Activated CD8-positive, alpha-beta T cell treated with anti-CD3 and anti-CD28 coated beads for 36 hours (primary cell): ENCODE measurements around the gene PLAC9. TPM values are rescaled to one million over a fixed set of nuclear protein-coding genes. Genes with fewer than 3 reads are reported as not detected.
"Not testable (repeated sequence)": the region's sequence is repeated elsewhere in the genome, so short reads cannot be mapped to it uniquely, and the experiment has no call there.

Experiments
- ATAC-seq: fragments of 200-7000 bp; cut with Tn5 transposase; one replicate; pipeline ENCODE4 v1.10.0; 2021; ENCODE audit warnings: mild to moderate bottlenecking, moderate library complexity
- CTCF ChIA-PET: fragments of 350-600 bp; sonication (Branson Sonifier 250); formaldehyde crosslinking; loops from one replicate; lab custom pipeline; 2021; ENCODE audit warnings: antibody characterized with exemption; lab: Charles Lee
- POLR2A ChIA-PET: fragments of 350-600 bp; sonication (Branson Sonifier 250); formaldehyde crosslinking; loops from one replicate; lab custom pipeline; 2021; ENCODE audit warnings: antibody characterized with exemption; lab: Charles Lee
- DNase-seq: peaks from one replicate; pipeline ENCODE4 v3.0.0-alpha.2; 2020
- H3K27ac Mint-ChIP-seq: one replicate; pipeline ENCODE4 v1.8.0; 2021; ENCODE audit warnings: mild to moderate bottlenecking, mixed read lengths
- H3K27me3 Mint-ChIP-seq: one replicate; pipeline ENCODE4 v1.8.0; 2021; ENCODE audit warnings: mixed read lengths
- H3K36me3 Mint-ChIP-seq: one replicate; pipeline ENCODE4 v1.8.0; 2021; ENCODE audit warnings: low read depth, mixed read lengths
- H3K4me1 Mint-ChIP-seq: one replicate; pipeline ENCODE4 v1.8.0; 2021; ENCODE audit warnings: low read depth, mixed read lengths
- H3K4me3 Mint-ChIP-seq: one replicate; pipeline ENCODE4 v1.8.0; 2021; ENCODE audit warnings: mild to moderate bottlenecking, moderate library complexity, mixed read lengths
- H3K9me3 Mint-ChIP-seq: one replicate; pipeline ENCODE4 v1.8.0; 2021; ENCODE audit warnings: mixed read lengths
- intact Hi-C: fragments of 100-400 bp; cut with micrococcal nuclease; formaldehyde crosslinking; loops from one replicate; pipeline ENCODE4 v1.10.0; 2022
- total RNA-seq, 2 experiments: library from RNA; stranded (reverse); gene quantifications; one replicate each; pipeline ENCODE4 v1.2.3, GENCODE V29; 2021
- TF ChIP-seq, protein P1 (sequence below): fragments of 200-600 bp; IDR thresholded peaks from one replicate; pipeline ENCODE4 v1.8.0; 2022; ENCODE audit warnings: antibody characterized with exemption, mild to moderate bottlenecking

The PLAC9 gene
- total RNA-seq, 2 experiments from 2014 or later = not detected

DNA sequence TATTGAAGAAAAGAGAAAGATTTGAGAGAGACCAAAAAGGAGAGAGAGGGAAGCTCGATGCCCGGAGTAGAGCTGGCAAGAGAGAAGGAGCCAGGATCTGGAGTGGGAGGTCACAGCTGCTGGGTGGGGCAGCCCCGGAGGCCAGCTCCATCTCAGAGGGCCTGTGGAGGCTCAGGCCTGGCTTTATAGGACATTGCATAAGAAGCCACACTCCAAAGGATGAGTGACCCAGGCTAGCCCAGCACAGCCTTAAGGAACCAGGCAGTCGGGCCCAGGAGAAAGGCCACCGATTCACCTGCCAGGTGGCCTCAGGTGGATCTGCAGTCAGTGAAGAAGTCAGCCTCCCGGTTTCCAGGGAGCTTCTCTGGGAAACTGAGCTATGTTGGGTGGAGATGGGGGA lies 676 bp downstream of the PLAC9 start:
- TF ChIP-seq, protein P1, sequence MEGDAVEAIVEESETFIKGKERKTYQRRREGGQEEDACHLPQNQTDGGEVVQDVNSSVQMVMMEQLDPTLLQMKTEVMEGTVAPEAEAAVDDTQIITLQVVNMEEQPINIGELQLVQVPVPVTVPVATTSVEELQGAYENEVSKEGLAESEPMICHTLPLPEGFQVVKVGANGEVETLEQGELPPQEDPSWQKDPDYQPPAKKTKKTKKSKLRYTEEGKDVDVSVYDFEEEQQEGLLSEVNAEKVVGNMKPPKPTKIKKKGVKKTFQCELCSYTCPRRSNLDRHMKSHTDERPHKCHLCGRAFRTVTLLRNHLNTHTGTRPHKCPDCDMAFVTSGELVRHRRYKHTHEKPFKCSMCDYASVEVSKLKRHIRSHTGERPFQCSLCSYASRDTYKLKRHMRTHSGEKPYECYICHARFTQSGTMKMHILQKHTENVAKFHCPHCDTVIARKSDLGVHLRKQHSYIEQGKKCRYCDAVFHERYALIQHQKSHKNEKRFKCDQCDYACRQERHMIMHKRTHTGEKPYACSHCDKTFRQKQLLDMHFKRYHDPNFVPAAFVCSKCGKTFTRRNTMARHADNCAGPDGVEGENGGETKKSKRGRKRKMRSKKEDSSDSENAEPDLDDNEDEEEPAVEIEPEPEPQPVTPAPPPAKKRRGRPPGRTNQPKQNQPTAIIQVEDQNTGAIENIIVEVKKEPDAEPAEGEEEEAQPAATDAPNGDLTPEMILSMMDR = no peak
- intact Hi-C loops = loop anchor here (10.0 kb wide), 1 partner anchor 78 kb away; no protein-coding TSS in a partner anchor
- Mint-ChIP-seq H3K4me3 (no peak overlapping the region), H3K27ac (no peak overlapping the region), H3K36me3 (no peaks in the 10 kb centered on the region), H3K27me3 (peaks cover 22% of the 10 kb centered on the region), H3K4me1 (peaks cover 2% of the 10 kb centered on the region), H3K9me3 (no peaks in the 10 kb centered on the region)
- POLR2A ChIA-PET = interaction anchor here (0.6 to 1.1 kb wide), 2 partner anchors 10 to 15 kb away, joined by 3 read pairs; no protein-coding TSS in a partner anchor
- ATAC-seq (no peak), DNase-seq (no peak)
- CTCF ChIA-PET = interaction anchor here (1.0 to 2.0 kb wide), 2 partner anchors 11 to 89 kb away, joined by 7 to 8 read pairs; no protein-coding TSS in a partner anchor

DNA sequence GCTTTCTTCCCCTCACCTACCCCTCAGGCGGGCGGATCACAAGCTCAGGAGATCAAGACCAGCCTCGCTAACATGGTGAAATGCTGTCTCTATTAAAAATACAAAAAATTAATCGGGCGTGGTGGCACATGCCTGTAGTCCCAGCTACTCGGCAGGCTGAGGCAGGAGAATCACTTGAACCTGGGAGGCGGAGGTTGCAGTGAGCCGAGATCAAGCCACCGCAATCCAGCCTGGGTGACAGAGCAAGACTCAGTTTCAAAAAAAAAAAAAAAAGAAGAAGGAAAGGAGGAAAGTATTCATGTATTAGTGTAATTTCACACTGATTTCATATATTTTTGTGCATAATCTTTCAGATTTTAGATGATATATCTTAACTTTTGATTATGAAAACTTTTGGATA lies 1.2 kb downstream of the PLAC9 start:
- not testable (repeated sequence) for DNase-seq, H3K4me1 Mint-ChIP-seq, H3K4me3 Mint-ChIP-seq, H3K36me3 Mint-ChIP-seq, H3K27ac Mint-ChIP-seq, ATAC-seq, H3K9me3 Mint-ChIP-seq
- CTCF ChIA-PET = interaction anchor here (1.0 to 2.0 kb wide), 2 partner anchors 10 to 88 kb away, joined by 7 to 8 read pairs; no protein-coding TSS in a partner anchor
- intact Hi-C loops = loop anchor here (10.0 kb wide), 1 partner anchor 79 kb away; no protein-coding TSS in a partner anchor
- POLR2A ChIA-PET = interaction anchor here (0.6 to 1.1 kb wide), 2 partner anchors 10 to 15 kb away, joined by 3 read pairs; no protein-coding TSS in a partner anchor
- H3K27me3 Mint-ChIP-seq = peaks cover 24% of the 10 kb centered on the region

DNA sequence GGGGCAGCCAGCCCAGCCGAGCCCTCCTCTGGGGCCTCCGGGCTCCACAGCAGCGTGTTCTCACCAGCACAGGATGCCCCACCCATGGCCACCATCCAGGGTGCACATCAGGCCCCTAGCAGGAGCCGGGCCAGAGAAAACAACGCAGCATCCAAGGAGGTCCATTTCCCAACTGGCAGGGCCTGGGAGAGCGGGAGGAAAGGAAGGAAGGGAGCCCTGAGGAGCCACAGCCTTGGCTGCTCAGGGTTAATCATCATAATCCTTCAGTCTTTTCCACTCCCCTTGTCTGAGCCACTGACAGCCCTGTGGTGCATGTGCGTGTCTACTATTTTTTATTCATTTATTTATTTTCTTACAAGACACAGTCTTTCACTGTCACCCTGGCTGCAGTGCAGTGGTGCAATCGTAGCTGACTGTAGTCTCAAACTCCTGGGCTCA lies 3.6 kb downstream of the PLAC9 start:
- POLR2A ChIA-PET = no interaction called here
- intact Hi-C loops = loop anchor here (10.0 kb wide), 1 partner anchor 81 kb away; no protein-coding TSS in a partner anchor
- Mint-ChIP-seq H3K9me3 (no peaks in the 10 kb centered on the region), H3K36me3 (no peaks in the 10 kb centered on the region), H3K27me3 (peaks cover 22% of the 10 kb centered on the region), H3K4me1 (peaks cover 2% of the 10 kb centered on the region), H3K27ac (no peak overlapping the region), H3K4me3 (no peak overlapping the region)
- ATAC-seq (no peak), DNase-seq (no peak)
- CTCF ChIA-PET = interaction anchor here (1.7 kb wide), 1 partner anchor 86 kb away, joined by 8 read pairs; no protein-coding TSS in a partner anchor
- TF ChIP-seq, protein P1 = no peak

DNA sequence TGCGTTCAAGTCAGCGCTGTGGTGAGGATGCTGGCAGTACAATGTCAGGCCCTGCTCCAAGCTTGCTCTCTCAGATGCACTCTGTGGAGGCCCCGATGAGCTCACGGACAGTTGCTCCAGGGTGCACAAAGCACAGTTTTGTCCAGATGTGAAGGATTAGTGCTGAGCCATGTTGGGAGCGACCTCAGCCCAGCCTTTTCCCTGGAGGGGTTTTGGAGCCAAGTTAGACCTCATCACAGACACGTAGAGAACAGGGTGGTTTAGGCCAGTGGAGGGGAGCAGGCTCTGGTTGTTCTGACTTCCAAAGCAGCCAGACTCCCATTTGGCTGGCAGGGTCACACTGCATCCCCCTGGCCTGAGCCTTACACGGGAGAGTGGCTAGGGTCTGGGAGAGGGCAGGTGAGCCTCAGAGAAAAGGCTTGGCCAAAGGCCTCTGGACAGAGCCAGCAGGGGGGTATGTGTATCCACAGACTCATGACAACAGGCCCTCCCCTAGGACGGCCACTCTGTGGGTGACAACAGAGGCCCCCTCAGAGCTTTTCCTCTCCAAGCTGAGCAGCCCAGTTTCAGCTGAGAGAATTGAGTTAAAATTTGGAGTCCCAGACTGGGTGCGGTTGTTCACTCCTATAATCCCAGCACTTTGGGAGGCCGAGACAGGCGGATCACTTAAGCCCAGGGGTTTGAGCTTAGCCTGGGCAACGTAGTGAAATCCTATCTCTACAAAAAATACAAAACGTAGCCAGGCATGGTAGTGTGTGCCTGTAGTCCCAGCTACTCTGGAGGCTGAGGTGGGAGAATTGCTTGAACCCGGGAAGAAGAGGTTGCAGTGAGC lies 4.7 kb downstream of the PLAC9 start:
- intact Hi-C loops = loop anchor here (10.0 kb wide), 1 partner anchor 82 kb away; no protein-coding TSS in a partner anchor
- Mint-ChIP-seq H3K9me3 (no peaks in the 10 kb centered on the region), H3K27me3 (peaks cover 12% of the 10 kb centered on the region), H3K4me1 (peaks cover 2% of the 10 kb centered on the region), H3K4me3 (no peak overlapping the region), H3K36me3 (no peaks in the 10 kb centered on the region), H3K27ac (no peak overlapping the region)
- no peak for ATAC-seq
- POLR2A ChIA-PET = no interaction called here
- TF ChIP-seq, protein P1 = no peak
- CTCF ChIA-PET = interaction anchor here (1.7 kb wide), 1 partner anchor 85 kb away, joined by 8 read pairs; no protein-coding TSS in a partner anchor
- no peak for DNase-seq

DNA sequence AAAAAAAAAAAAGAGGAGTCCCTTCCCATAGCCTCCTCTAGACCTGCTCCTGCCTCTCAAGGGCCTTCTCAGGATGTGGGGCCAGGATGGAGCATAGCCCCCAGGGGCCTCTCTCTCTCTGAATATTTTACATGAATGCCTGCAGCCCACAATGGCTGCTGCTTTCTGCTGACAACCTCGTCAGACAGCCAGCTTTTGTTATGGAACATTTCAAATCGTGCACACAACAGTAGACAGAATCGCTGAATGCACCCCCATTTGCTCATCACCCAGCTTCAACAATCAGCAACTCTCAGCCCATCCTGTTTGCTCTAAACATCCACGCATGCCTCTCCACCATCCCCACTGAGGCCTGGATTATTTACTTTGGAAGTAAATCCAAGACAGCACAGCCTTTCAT lies 5.4 kb downstream of the PLAC9 start:
- TF ChIP-seq, protein P1 = no peak
- DNase-seq (no peak), ATAC-seq (no peak)
- peaks cover 9% of the 10 kb centered on the region for H3K27me3 Mint-ChIP-seq
- H3K4me1 Mint-ChIP-seq = no peaks in the 10 kb centered on the region
- no peaks in the 10 kb centered on the region for H3K36me3 Mint-ChIP-seq
- no peak overlapping the region for H3K4me3 Mint-ChIP-seq
- POLR2A ChIA-PET = no interaction called here
- CTCF ChIA-PET = interaction anchor here (1.7 kb wide), 1 partner anchor 85 kb away, joined by 8 read pairs; no protein-coding TSS in a partner anchor
- intact Hi-C loops = loop anchor here (10.0 kb wide), 1 partner anchor 83 kb away; no protein-coding TSS in a partner anchor
- H3K27ac Mint-ChIP-seq = no peak overlapping the region
- H3K9me3 Mint-ChIP-seq = no peaks in the 10 kb centered on the region
